Thoracic aorta (tissue), 2 donors: ENCODE results near the gene NELFA. TPM values are rescaled to one million over a fixed set of nuclear protein-coding genes. Genes with fewer than 3 reads are reported as not detected.

Experiments used
- ATAC-seq: fragments of 150-250 bp; one replicate; pipeline ENCODE4 v1.8.0; 2017; ENCODE audit warnings: low read depth; ENCODE audit not compliant: insufficient number of reproducible peaks, low FRiP score
- DNase-seq: peaks from one replicate; pipeline ENCODE4 v3.0.0-alpha.2; 2020; ENCODE audit warnings: low spot score
- H3K27ac ChIP-seq, 2 donors: fragments of 200-600 bp; sonication (generic); 1 replicate in 1 of 2; 2 replicates in 1 of 2; pipeline ENCODE4 v1.5.1; 2016; ENCODE audit warnings: mild to moderate bottlenecking in 2 of 2, moderate library complexity in 2 of 2
- H3K27me3 ChIP-seq: fragments of 200-600 bp; sonication (generic); replicated peaks from 2 replicates; pipeline ENCODE4 v1.6.0; 2016; ENCODE audit warnings: mild to moderate bottlenecking; ENCODE audit not compliant: insufficient read depth
- H3K36me3 ChIP-seq: fragments of 200-600 bp; sonication (generic); one replicate; pipeline ENCODE4 v1.5.1; 2016
- H3K4me1 ChIP-seq, 2 donors: fragments of 200-600 bp; sonication (generic); 1 replicate in 1 of 2; 2 replicates in 1 of 2; pipeline versions ENCODE4 v1.5.1 to v1.6.0; 2016; ENCODE audit warnings: low read depth in 2 of 2, mild to moderate bottlenecking in 1 of 2; ENCODE audit not compliant: control insufficient read depth in 1 of 2
- H3K4me3 ChIP-seq: fragments of 200-600 bp; sonication (generic); 2 replicates; pipeline ENCODE4 v1.5.1; 2016; ENCODE audit warnings: mild to moderate bottlenecking
- H3K9me3 ChIP-seq: fragments of 200-600 bp; sonication (generic); 2 replicates; pipeline ENCODE4 v1.5.1; 2016
- CTCF ChIP-seq: fragments of 200-600 bp; sonication (generic); IDR thresholded peaks from one replicate; pipeline ENCODE4 v1.5.1; 2019; ENCODE audit warnings: antibody characterized with exemption
- total RNA-seq, 2 donors: library from RNA; depleted of rRNA; stranded (reverse); fragments of >200 nt; gene quantifications; one replicate each; pipeline versions ENCODE4 v1.1.0 to v1.2.3, GENCODE V29; 2016

Gene NELFA
- 10 to 100 TPM; 26.7 to 36.1 TPM for total RNA-seq

DNA sequence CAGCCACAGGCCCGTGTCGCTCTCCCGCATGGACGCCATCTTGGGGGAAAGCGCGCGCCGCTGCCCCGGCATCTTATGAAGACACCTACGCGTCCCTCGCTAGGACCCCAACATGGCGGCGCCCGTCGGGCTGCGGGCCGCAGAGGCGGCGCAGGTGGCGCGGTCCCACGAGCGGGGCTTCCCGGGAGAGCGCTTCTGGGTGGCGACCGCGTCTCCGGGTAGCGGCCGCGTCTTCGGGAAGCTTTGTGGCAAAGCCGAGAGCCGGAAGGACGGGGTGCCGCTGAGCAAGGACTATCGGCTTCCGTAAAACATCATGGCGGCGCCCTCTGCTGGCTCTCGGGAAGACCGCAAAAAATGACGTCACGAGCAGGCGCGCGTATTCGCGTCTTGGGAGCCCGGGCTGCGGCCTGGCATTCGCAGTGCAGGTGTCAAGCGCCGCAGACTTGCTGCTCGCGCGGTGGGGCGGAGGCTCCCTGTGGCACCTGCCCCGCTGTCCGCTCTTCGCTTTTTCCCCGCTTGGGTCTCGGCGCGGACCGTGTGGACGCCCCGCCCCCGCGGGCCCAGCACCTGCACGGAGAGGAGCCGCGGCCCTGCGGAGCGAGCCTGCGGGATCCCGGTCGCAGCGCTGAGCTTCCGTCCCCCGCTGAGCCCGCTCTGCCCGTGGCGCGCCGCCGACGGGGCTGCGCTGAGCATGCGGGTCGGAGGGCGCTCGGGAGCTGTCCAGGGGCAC, at the start of gene NELFA:
Gene NELFA, minus strand, starts transcription at position 54 of the 730 bp plus-strand sequence. Its CDS starts 15 bp downstream, at position 39.
- H3K36me3 ChIP-seq = no peaks in the 10 kb centered on the region
- peak; percentile 81 for ATAC-seq
- DNase-seq = peak; percentile 73
- no peaks in the 10 kb centered on the region for H3K27me3 ChIP-seq
- peaks cover 14 to 19% of the 10 kb centered on the region in 2 donors for H3K4me1 ChIP-seq
- TF ChIP-seq CTCF = peak; percentile 43
- peak within 1 kb of the TSS; percentile 92 for H3K4me3 ChIP-seq
- no peaks in the 10 kb centered on the region for H3K9me3 ChIP-seq
- H3K27ac ChIP-seq = peak within 1 kb of the TSS; percentile 90 to 99

- no peaks in the 10 kb centered on the region for H3K36me3 ChIP-seq
- DNase-seq = no peak
- ATAC-seq = no peak
- H3K27me3 ChIP-seq = no peaks in the 10 kb centered on the region
- no peak overlapping the region for H3K4me3 ChIP-seq
- peaks cover 0 to 9% of the 10 kb centered on the region in 2 donors for H3K4me1 ChIP-seq
- H3K27ac ChIP-seq = no peak overlapping the region
- no peak for TF ChIP-seq CTCF
- no peaks in the 10 kb centered on the region for H3K9me3 ChIP-seq
Observed at GRCh38 chr4:2057382-2058065, 48.8 kb upstream of the NELFA start.

- DNase-seq (no peak), ATAC-seq (no peak)
- H3K4me3 ChIP-seq = no peak overlapping the region
- H3K27ac ChIP-seq = no peak overlapping the region
- H3K27me3 ChIP-seq = peaks cover 3% of the 10 kb centered on the region
- no peaks in the 10 kb centered on the region for H3K9me3 ChIP-seq
- no peak for TF ChIP-seq CTCF
- no peaks in the 10 kb centered on the region for H3K36me3 ChIP-seq
- H3K4me1 ChIP-seq = peaks cover 0 to 5% of the 10 kb centered on the region in 2 donors
Observed at GRCh38 chr4:2054217-2054616, 45.4 kb upstream of the NELFA start.

DNA sequence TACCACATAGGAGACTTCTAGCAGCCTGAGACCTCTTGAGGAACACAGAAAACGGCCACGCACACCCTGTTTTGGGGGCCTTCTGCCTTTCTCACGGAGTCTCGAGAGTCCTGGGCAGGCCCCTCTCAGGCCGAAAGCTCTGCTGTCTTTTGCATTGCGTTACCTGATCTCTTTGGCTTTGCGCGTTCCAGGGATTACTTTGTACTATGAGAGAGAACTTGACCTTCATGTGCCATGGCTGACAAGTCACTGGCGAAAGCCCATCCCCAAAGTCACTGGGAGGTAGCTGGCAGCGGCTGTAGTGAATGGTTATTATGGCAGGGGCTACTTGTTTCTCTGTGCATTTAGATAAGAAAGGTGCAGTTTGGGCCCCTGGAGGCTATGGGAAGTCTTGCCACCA, 42.3 kb upstream of the NELFA start:
- Histone ChIP-seq H3K9me3 (no peaks in the 10 kb centered on the region), H3K4me3 (no peak overlapping the region), H3K27ac (no peak overlapping the region), H3K27me3 (peaks cover 3% of the 10 kb centered on the region), H3K36me3 (no peaks in the 10 kb centered on the region), H3K4me1 (no peaks in the 10 kb centered on the region)
- DNase-seq (no peak), ATAC-seq (no peak)
- TF ChIP-seq CTCF = no peak

GRCh38 chr4:2049811-2050210, 41.0 kb upstream of the NELFA start:
- DNase-seq (no peak), ATAC-seq (no peak)
- TF ChIP-seq CTCF = no peak
- Histone ChIP-seq H3K27me3 (peaks cover 3% of the 10 kb centered on the region), H3K4me1 (no peaks in the 10 kb centered on the region), H3K36me3 (no peaks in the 10 kb centered on the region), H3K4me3 (no peak overlapping the region), H3K9me3 (no peaks in the 10 kb centered on the region), H3K27ac (no peak overlapping the region)
